Measurements from ENCODE around the gene KCNC1.

GRCh38 chr11:17763244-17763643 is 28.7 kb downstream of the KCNC1 start:
- TF ChIP-seq CTCF (IDR thresholded peaks at IDR 0.05; ENCODE audit: low read depth, low read length): no peak
- TF ChIP-seq EZH2phosphoT487 (IDR thresholded peaks at IDR 0.05; ENCODE audit: low read depth): no peak
